Urinary bladder (tissue), 4 donors: ENCODE data around the gene FAM180A. TPM values are rescaled to one million over a fixed set of nuclear protein-coding genes. Genes with fewer than 3 reads are reported as not detected.
"Not testable (repeated sequence)": the region's sequence is repeated elsewhere in the genome, so short reads cannot be mapped to it uniquely, and the experiment has no call there.

Experiments used
- DNase-seq: peaks from one replicate; pipeline ENCODE4 v3.0.0-alpha.2; 2015; ENCODE audit errors: extremely low spot score
- H3K27ac ChIP-seq: one replicate; pipeline ENCODE4 v1.5.1; 2013; ENCODE audit warnings: low read depth, mild to moderate bottlenecking, moderate library complexity
- H3K36me3 ChIP-seq: one replicate; pipeline ENCODE4 v1.6.1; 2013; ENCODE audit warnings: mild to moderate bottlenecking, moderate library complexity; ENCODE audit not compliant: insufficient read depth
- H3K4me1 ChIP-seq: one replicate; pipeline ENCODE4 v1.6.1; 2013; ENCODE audit warnings: mild to moderate bottlenecking, moderate library complexity; ENCODE audit not compliant: insufficient read depth
- H3K4me3 ChIP-seq: one replicate; pipeline ENCODE4 v1.5.1; 2013; ENCODE audit warnings: low read depth, low read length
- WGBS: extraction: QIAGEN DNeasy Blood & Tissue Kit; methylation state at CpG from one replicate; pipeline ENCODE4 v1.1.7; 2013; 5-methylcytosine and 5-hydroxymethylcytosine counted together
- polyA plus RNA-seq: library from polyadenylated mRNA; stranded (reverse); fragments of 200-250 nt; gene quantifications from one replicate; pipeline ENCODE4 v1.2.3, GENCODE V29; 2013
- total RNA-seq: library from RNA; depleted of rRNA; stranded (reverse); fragments of >200 nt; gene quantifications from one replicate; pipeline ENCODE4 v1.2.3, GENCODE V29; 2014
- donor health status: healthy with polysubstance abuse.
- donor health status: healthy.

Gene FAM180A
- total and polyA plus RNA-seq, 2 donors: 0.63 to 2.9 TPM

GRCh38 chr7:135710417-135711138 is 38.0 kb downstream of the FAM180A start:
- Histone ChIP-seq H3K4me1 (no peaks in the 10 kb centered on the region), H3K36me3 (no peaks in the 10 kb centered on the region), H3K27ac (no peak overlapping the region), H3K4me3 (no peak overlapping the region)
- no peak for DNase-seq
- 36% methylated on average over 11 of the region's 11 CpGs for WGBS

GRCh38 chr7:135709508-135709907 is 39.1 kb downstream of the FAM180A start:
- no peak overlapping the region for H3K4me3 ChIP-seq
- no peak for DNase-seq
- 89% methylated on average over 3 of the region's 3 CpGs for WGBS

GRCh38 chr7:135708041-135708440 is 40.6 kb downstream of the FAM180A start:
- Histone ChIP-seq H3K27ac (no peak overlapping the region), H3K36me3 (no peaks in the 10 kb centered on the region), H3K4me3 (no peak overlapping the region), H3K4me1 (no peaks in the 10 kb centered on the region)
- WGBS: 87% methylated on average over 14 of the region's 14 CpGs
- DNase-seq: no peak

More at GRCh38 chr7:135709508-135709907, 39.1 kb downstream of the FAM180A start:
- Histone ChIP-seq H3K4me1 (no peaks in the 10 kb centered on the region), H3K36me3 (no peaks in the 10 kb centered on the region), H3K27ac (no peak overlapping the region)

GRCh38 chr7:135707570-135707966 is 41.0 kb downstream of the FAM180A start:
- 80% methylated on average over 5 of the region's 5 CpGs for WGBS
- no peaks in the 10 kb centered on the region for H3K4me1 ChIP-seq
- H3K27ac ChIP-seq: no peak overlapping the region
- H3K4me3 ChIP-seq: no peak overlapping the region
- DNase-seq: no peak
- no peaks in the 10 kb centered on the region for H3K36me3 ChIP-seq

- no peak overlapping the region for H3K4me3 ChIP-seq
- 68% methylated on average over 7 of the region's 7 CpGs for WGBS
- DNase-seq: peak; percentile 54
- H3K27ac ChIP-seq: no peak overlapping the region
- no peaks in the 10 kb centered on the region for H3K4me1 ChIP-seq
- no peaks in the 10 kb centered on the region for H3K36me3 ChIP-seq
These were observed 41.6 kb downstream of the FAM180A start for GRCh38 chr7:135706858-135707569.

GRCh38 chr7:135706038-135706742 is 42.4 kb downstream of the FAM180A start:
- WGBS: 88% methylated on average over 20 of the region's 20 CpGs
- Histone ChIP-seq H3K4me1 (no peaks in the 10 kb centered on the region), H3K27ac (no peak overlapping the region), H3K36me3 (no peaks in the 10 kb centered on the region), H3K4me3 (no peak overlapping the region)
- no peak for DNase-seq

GRCh38 chr7:135704698-135705097 is 43.9 kb downstream of the FAM180A start:
- no peak for DNase-seq
- Histone ChIP-seq H3K4me1 (no peaks in the 10 kb centered on the region), H3K36me3 (no peaks in the 10 kb centered on the region), H3K4me3 (no peak overlapping the region), H3K27ac (no peak overlapping the region)
- WGBS: 74% methylated on average over 5 of the region's 5 CpGs

GRCh38 chr7:135704074-135704473 is 44.5 kb downstream of the FAM180A start:
- Histone ChIP-seq H3K4me3 (no peak overlapping the region), H3K27ac (no peak overlapping the region), H3K36me3 (no peaks in the 10 kb centered on the region), H3K4me1 (no peaks in the 10 kb centered on the region)
- 63% methylated on average over 2 of the region's 2 CpGs for WGBS
- DNase-seq: no peak

GRCh38 chr7:135697276-135698049 is 51.1 kb downstream of the FAM180A start:
- H3K27ac ChIP-seq: no peak overlapping the region
- WGBS: 47% methylated on average over 8 of the region's 8 CpGs
- no peaks in the 10 kb centered on the region for H3K4me1 ChIP-seq
- peaks cover 1% of the 10 kb centered on the region for H3K36me3 ChIP-seq
- no peak overlapping the region for H3K4me3 ChIP-seq
- no peak for DNase-seq

- H3K27ac ChIP-seq: no peak overlapping the region
- H3K4me3 ChIP-seq: no peak overlapping the region
- no peak for DNase-seq
- 87% methylated on average over 4 of the region's 4 CpGs for WGBS
- H3K36me3 ChIP-seq: peaks cover 2% of the 10 kb centered on the region
- no peaks in the 10 kb centered on the region for H3K4me1 ChIP-seq
These were observed 55.1 kb downstream of the FAM180A start for GRCh38 chr7:135693558-135693957.

GRCh38 chr7:135692606-135693005 is 56.0 kb downstream of the FAM180A start:
- not testable (repeated sequence) for H3K36me3 ChIP-seq, H3K4me1 ChIP-seq, H3K4me3 ChIP-seq, H3K27ac ChIP-seq, DNase-seq
- WGBS: 95% methylated on average over 7 of the region's 7 CpGs

GRCh38 chr7:135692055-135692454 is 56.6 kb downstream of the FAM180A start:
- 85% methylated on average over 3 of the region's 3 CpGs for WGBS
- no peak for DNase-seq
- Histone ChIP-seq H3K4me3 (no peak overlapping the region), H3K4me1 (no peaks in the 10 kb centered on the region), H3K27ac (no peak overlapping the region), H3K36me3 (peaks cover 2% of the 10 kb centered on the region)

GRCh38 chr7:135690566-135690965 is 58.0 kb downstream of the FAM180A start:
- Histone ChIP-seq H3K4me3 (no peak overlapping the region), H3K36me3 (peaks cover 2% of the 10 kb centered on the region), H3K4me1 (no peaks in the 10 kb centered on the region), H3K27ac (no peak overlapping the region)
- no peak for DNase-seq
- WGBS: 95% methylated on average over 3 of the region's 3 CpGs
